GM12874 (cell line): ENCODE results near the gene NR1H4.

Source experiments
- TF ChIP-seq, protein P1 (sequence below): IDR thresholded peaks from 2 replicates; pipeline ENCODE4 v1.5.1; 2011; ENCODE audit warnings: low read depth, mild to moderate bottlenecking, control low read depth, low read length, moderate library complexity; ENCODE audit not compliant: insufficient read depth

The NR1H4 gene

DNA sequence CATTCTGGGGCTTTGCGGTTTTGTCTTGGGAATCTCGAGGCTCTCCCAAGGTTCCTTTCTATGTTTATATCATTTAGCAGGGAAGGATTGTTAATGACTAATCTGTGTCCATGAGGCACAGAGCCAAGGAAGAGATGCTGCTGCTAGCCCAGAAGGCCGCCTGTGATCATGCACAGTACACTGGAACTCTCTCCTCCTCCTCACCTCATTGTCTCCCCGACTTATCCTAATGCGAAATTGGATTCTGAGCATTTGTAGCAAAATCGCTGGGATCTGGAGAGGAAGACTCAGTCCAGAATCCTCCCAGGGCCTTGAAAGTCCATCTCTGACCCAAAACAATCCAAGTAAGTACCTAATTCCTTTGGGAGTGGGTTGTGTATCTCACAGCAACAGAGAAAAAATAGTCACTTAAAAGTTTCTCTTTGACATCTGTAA is at the start of gene NR1H4:
Gene NR1H4 (plus strand): TSS at position 151 of the 435 bp plus-strand sequence. CDS start 19,458 bp downstream, outside the sequence.
- TF ChIP-seq, protein P1, sequence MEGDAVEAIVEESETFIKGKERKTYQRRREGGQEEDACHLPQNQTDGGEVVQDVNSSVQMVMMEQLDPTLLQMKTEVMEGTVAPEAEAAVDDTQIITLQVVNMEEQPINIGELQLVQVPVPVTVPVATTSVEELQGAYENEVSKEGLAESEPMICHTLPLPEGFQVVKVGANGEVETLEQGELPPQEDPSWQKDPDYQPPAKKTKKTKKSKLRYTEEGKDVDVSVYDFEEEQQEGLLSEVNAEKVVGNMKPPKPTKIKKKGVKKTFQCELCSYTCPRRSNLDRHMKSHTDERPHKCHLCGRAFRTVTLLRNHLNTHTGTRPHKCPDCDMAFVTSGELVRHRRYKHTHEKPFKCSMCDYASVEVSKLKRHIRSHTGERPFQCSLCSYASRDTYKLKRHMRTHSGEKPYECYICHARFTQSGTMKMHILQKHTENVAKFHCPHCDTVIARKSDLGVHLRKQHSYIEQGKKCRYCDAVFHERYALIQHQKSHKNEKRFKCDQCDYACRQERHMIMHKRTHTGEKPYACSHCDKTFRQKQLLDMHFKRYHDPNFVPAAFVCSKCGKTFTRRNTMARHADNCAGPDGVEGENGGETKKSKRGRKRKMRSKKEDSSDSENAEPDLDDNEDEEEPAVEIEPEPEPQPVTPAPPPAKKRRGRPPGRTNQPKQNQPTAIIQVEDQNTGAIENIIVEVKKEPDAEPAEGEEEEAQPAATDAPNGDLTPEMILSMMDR = no peak

DNA sequence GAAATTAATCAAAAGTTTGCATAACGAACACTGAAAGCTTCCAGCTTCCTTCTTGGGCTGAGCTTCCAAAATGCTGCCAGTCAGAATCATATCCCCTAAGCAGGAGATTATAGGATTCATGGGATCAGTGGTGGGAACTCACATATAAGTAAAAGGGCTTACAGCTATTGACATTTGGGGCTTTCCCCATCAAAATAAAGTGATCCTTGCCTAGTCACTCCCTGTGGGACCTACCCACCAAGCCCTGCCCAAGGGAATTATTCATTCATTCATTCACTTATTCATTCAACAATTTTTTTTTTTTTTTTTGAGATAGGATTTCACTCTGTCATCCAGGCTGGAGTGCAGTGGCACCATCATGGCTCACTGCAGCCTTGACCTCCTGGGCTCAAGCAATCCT is 47.5 kb upstream of the NR1H4 start:
- TF ChIP-seq, protein P1 = no peak

DNA sequence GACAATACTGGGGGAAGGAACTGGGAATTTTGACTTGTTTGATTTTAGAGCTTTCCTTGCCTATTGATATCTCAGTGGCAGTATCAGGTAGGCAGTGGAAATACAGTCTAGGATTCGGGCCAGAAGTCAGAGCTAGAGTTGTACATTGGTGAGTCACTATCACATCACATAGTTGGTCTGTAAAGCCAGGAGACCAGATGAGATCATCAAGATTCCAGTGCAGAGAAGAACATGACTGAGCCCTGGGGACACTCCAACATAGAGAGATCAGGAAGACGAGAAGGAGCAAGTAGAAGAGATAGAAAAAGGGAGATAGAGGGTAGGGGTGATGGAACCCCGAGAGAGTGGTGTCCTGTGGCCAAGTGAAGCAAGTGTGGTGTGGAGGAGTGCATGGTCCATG is 46.6 kb upstream of the NR1H4 start:
- TF ChIP-seq, protein P1 = no peak

DNA sequence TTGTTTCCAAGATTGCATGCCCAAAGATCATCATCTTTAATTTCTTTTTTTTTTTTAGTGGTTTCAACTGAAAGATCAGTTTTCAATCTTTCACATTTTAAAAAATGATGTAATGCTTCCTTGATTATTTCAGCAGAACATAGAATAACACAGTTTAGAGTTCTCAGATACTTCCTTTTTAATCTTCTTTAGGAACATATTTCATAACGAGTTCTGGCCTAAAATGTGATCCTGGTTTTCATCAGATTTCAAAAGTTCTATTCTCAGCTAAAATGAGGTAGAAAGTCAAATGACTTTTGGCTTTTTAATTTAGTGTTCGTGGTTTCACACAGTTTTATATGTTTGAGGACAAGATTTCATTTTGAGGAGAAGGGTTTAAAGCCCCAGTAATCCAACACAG is 40.0 kb upstream of the NR1H4 start:
- TF ChIP-seq, protein P1 = no peak

DNA sequence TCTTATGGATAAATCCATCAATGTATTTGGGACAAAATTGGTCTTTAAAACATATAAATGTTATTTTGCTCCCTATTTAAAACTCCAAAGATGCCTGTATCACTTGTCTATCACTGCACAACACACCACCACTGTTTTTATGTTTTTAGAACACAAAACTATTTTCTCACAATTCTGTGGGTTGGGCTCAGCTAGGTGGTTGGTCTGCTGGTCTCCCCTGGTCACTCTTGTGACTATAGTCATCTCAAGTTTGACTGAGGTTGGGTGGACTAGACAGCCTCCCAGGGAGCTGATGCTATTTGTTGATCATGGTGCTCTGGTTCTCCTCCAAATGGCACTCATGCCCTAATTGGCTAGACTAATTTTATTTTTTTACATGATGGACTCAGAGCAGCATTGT is 39.5 kb upstream of the NR1H4 start:
- TF ChIP-seq, protein P1 = no peak

DNA sequence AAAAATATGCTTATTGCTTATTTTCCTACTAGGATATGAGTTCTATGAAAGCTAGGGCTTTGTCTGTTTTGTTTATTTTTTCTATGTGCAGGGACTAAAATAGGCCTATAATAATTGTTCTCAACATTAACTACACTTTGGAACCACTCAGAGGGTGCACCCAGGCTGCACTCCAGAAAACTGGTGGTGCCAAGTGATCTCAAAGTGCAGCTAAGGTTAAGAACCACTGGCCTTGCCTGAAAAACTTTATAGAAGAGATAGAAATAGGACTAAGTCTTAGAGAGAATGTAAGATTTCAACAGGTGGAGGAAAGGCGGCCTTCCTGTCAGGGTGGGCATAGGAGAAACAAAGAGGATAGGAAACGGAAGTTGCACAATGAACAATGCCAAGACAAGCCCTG is 37.7 kb upstream of the NR1H4 start:
- TF ChIP-seq, protein P1 = no peak

DNA sequence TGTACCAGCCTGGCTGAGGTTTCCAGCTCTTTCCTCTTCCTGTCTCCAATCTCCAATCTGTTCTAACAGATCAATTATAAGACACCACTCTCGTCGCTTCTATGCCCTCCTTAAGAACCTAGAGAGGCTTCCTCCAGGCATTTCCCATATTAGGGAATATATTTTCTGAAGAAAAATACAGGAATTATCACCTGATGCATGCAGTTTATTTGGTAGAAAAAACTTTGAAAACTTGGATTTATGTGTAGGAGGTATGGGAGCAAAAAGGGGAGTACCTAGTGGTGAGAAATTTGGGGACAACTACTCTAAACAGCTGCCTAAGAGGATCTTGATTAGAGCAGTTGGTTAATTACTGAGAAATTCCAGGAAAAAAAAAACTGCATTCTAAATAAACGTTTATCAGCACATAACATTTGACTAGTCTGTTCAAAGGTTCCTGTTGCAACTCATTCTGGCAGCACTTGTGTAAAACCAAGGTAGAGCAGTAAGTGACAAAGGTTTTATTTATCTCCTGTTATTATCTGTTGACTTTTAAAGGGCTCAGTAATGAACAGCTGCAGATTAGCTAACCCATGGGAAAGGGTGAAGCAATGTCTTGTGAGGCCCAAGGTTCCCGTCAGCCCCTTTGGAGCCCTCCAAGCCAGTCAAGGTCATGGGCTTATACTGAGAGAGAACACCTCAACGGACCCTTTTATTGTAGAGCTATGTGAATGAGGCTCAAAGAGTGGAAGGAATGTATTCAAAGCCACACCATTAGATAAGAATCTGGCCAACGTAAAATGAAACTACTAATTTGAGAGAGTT is 36.4 kb upstream of the NR1H4 start:
- TF ChIP-seq, protein P1 = no peak
